ENCODE data around the gene FMN2. TPM values are rescaled to one million over a fixed set of nuclear protein-coding genes. Genes with fewer than 3 reads are reported as not detected.

Gene FMN2
- total RNA-seq, 1 experiment from 2014 or later: not detected

DNA sequence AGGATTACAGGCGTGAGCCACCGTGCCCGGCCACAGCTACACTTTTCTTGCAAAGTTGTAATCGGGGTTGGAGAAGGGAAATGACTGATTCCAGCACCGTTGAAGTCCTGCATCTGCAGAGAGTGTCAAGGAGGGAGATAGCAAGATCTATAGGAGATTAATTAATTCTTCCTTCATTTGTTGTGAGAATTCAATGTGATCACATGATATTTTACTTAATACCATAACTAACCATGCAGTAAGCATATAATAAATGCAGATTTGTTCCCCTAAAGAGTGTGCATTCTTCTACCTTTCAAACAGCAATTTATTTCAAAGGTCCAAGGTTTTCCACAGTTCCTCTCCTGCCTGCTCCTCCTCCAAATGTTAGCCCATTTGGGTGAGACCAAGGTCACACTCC is 315.7 kb downstream of the FMN2 start:
- Histone ChIP-seq H3K9me3 (ENCODE audit: insufficient read depth, low read depth) (no peaks in the 10 kb centered on the region), H3F3A (ENCODE audit: insufficient read depth, low read depth) (no peaks in the 10 kb centered on the region), H3K27me3 (ENCODE audit: insufficient read depth, low read depth) (peaks cover 41% of the 10 kb centered on the region; the same call in 1 of the 2 replicates), H3K9me2 (ENCODE audit: insufficient read depth) (no peaks in the 10 kb centered on the region), H3K79me2 (ENCODE audit: low read depth) (no peaks in the 10 kb centered on the region), H3K4me1 (replicated peaks; ENCODE audit: insufficient read depth) (no peaks in the 10 kb centered on the region), H3K36me3 (ENCODE audit: low read depth) (no peaks in the 10 kb centered on the region), H3K27ac (no peak overlapping the region), H3K4me3 (no peak overlapping the region), H4K20me1 (ENCODE audit: insufficient read depth) (no peaks in the 10 kb centered on the region; the same call in 1 of the 2 replicates), H3K4me2 (no peak overlapping the region), H2AFZ (no peak overlapping the region)
- BruUV-seq (replicated peaks): no TSS peak
- no peak for TF ChIP-seq EZH2 (IDR thresholded peaks at IDR 0.05; ENCODE audit: low read depth)
- TF ChIP-seq, protein P1, sequence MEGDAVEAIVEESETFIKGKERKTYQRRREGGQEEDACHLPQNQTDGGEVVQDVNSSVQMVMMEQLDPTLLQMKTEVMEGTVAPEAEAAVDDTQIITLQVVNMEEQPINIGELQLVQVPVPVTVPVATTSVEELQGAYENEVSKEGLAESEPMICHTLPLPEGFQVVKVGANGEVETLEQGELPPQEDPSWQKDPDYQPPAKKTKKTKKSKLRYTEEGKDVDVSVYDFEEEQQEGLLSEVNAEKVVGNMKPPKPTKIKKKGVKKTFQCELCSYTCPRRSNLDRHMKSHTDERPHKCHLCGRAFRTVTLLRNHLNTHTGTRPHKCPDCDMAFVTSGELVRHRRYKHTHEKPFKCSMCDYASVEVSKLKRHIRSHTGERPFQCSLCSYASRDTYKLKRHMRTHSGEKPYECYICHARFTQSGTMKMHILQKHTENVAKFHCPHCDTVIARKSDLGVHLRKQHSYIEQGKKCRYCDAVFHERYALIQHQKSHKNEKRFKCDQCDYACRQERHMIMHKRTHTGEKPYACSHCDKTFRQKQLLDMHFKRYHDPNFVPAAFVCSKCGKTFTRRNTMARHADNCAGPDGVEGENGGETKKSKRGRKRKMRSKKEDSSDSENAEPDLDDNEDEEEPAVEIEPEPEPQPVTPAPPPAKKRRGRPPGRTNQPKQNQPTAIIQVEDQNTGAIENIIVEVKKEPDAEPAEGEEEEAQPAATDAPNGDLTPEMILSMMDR (conservative IDR thresholded peaks at IDR 0.05): no peak
- intact Hi-C loops (cut with micrococcal nuclease; ENCODE audit: unreplicated experiment): no loop called here
- no peak for DNase-seq
- POLR2A ChIA-PET (ENCODE audit: unreplicated experiment): no interaction called here
- CTCF ChIA-PET: no interaction called here

DNA sequence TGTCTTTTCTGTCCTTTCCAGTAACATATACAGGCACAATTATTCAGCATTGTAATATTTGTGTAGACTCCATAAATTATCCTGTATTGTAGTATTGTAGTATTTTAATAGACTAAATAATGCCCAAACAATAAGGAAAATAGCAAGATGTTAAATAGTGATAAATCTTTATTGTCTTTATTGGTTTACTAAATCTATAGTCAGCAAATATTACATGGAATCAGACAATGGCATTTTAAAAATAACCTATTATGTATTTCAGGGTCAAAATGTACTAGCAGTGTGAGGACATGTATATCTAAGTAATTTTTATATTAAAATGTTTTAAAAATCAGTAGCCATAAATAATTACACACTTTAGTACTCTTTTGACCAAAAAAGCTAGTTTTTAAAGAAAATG is 317.9 kb downstream of the FMN2 start:
- no peaks in the 10 kb centered on the region for H3K9me3 ChIP-seq (ENCODE audit: insufficient read depth, low read depth)
- ChIA-PET CTCF (no interaction called here), POLR2A (ENCODE audit: unreplicated experiment) (no interaction called here)
- H3K36me3 ChIP-seq (ENCODE audit: low read depth): no peaks in the 10 kb centered on the region
- H3K9me2 ChIP-seq (ENCODE audit: insufficient read depth): no peaks in the 10 kb centered on the region
- no peak overlapping the region for H2AFZ ChIP-seq
- no peaks in the 10 kb centered on the region for H3K79me2 ChIP-seq (ENCODE audit: low read depth)
- H3K4me1 ChIP-seq (replicated peaks; ENCODE audit: insufficient read depth): no peaks in the 10 kb centered on the region
- TF ChIP-seq, protein P1 (conservative IDR thresholded peaks at IDR 0.05): no peak
- no peak for TF ChIP-seq EZH2 (IDR thresholded peaks at IDR 0.05; ENCODE audit: low read depth)
- no peak overlapping the region for H3K4me3 ChIP-seq
- no peak for DNase-seq
- no peak overlapping the region for H3K27ac ChIP-seq
- no peaks in the 10 kb centered on the region for H3F3A ChIP-seq (ENCODE audit: insufficient read depth, low read depth)
- H3K4me2 ChIP-seq: no peak overlapping the region
- no peaks in the 10 kb centered on the region; the same call in 1 of the 2 replicates for H4K20me1 ChIP-seq (ENCODE audit: insufficient read depth)
- peaks cover 38% of the 10 kb centered on the region; the same call in 1 of the 2 replicates for H3K27me3 ChIP-seq (ENCODE audit: insufficient read depth, low read depth)
- no TSS peak for BruUV-seq (replicated peaks)
- intact Hi-C loops (cut with micrococcal nuclease; ENCODE audit: unreplicated experiment): no loop called here

DNA sequence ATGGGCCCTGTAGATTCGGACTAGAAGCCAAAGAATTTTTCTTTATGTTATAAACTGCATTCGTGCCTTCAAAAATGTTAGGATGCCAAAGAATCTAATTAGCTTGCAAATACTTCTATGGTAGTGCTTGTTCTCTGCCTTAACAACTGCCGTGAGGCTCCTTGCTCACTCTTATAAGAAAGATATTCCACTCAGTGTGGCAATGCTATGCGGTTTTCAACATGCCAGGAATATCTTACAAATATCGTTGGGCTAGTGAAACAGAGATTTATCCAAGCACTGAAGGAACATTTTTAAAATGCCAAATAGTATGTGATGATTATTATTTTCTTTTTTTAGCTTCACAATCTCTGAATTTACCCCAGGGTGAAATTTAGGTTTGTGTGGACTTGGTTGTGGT is 322.0 kb downstream of the FMN2 start:
- DNase-seq: no peak
- intact Hi-C loops (cut with micrococcal nuclease; ENCODE audit: unreplicated experiment): no loop called here
- CTCF ChIA-PET: no interaction called here
- Histone ChIP-seq H3K79me2 (ENCODE audit: low read depth) (no peaks in the 10 kb centered on the region), H3K36me3 (ENCODE audit: low read depth) (no peaks in the 10 kb centered on the region), H3F3A (ENCODE audit: insufficient read depth, low read depth) (no peaks in the 10 kb centered on the region), H3K27ac (no peak overlapping the region), H3K4me1 (replicated peaks; ENCODE audit: insufficient read depth) (no peaks in the 10 kb centered on the region), H3K27me3 (ENCODE audit: insufficient read depth, low read depth) (peaks cover 14% of the 10 kb centered on the region; the same call in 1 of the 2 replicates), H3K4me3 (no peak overlapping the region), H3K4me2 (no peak overlapping the region), H3K9me3 (ENCODE audit: insufficient read depth, low read depth) (no peaks in the 10 kb centered on the region), H3K9me2 (ENCODE audit: insufficient read depth) (no peaks in the 10 kb centered on the region), H4K20me1 (ENCODE audit: insufficient read depth) (no peaks in the 10 kb centered on the region; the same call in 1 of the 2 replicates), H2AFZ (no peak overlapping the region)
- TF ChIP-seq, protein P1 (conservative IDR thresholded peaks at IDR 0.05): no peak
- no peak for TF ChIP-seq EZH2 (IDR thresholded peaks at IDR 0.05; ENCODE audit: low read depth)
- BruUV-seq (replicated peaks): no TSS peak
- POLR2A ChIA-PET (ENCODE audit: unreplicated experiment): no interaction called here
